ENCODE results near the gene GLIS2.

Gene GLIS2

DNA sequence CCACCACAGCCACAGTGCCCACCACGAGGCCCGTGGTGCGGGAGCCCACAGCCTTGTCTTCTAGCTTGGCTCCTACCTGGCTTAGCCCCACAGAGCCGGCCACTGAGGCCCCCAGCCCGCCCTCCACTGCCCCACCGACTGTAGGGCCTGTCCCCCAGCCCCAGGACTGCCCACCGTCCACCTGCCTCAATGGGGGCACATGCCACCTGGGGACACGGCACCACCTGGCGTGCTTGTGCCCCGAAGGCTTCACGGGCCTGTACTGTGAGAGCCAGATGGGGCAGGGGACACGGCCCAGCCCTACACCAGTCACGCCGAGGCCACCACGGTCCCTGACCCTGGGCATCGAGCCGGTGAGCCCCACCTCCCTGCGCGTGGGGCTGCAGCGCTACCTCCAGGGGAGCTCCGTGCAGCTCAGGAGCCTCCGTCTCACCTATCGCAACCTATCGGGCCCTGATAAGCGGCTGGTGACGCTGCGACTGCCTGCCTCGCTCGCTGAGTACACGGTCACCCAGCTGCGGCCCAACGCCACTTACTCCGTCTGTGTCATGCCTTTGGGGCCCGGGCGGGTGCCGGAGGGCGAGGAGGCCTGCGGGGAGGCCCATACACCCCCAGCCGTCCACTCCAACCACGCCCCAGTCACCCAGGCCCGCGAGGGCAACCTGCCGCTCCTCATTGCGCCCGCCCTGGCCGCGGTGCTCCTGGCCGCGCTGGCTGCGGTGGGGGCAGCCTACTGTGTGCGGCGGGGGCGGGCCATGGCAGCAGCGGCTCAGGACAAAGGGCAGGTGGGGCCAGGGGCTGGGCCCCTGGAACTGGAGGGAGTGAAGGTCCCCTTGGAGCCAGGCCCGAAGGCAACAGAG is 66.3 kb downstream of the GLIS2 start:
- TF ChIP-seq, protein P1, sequence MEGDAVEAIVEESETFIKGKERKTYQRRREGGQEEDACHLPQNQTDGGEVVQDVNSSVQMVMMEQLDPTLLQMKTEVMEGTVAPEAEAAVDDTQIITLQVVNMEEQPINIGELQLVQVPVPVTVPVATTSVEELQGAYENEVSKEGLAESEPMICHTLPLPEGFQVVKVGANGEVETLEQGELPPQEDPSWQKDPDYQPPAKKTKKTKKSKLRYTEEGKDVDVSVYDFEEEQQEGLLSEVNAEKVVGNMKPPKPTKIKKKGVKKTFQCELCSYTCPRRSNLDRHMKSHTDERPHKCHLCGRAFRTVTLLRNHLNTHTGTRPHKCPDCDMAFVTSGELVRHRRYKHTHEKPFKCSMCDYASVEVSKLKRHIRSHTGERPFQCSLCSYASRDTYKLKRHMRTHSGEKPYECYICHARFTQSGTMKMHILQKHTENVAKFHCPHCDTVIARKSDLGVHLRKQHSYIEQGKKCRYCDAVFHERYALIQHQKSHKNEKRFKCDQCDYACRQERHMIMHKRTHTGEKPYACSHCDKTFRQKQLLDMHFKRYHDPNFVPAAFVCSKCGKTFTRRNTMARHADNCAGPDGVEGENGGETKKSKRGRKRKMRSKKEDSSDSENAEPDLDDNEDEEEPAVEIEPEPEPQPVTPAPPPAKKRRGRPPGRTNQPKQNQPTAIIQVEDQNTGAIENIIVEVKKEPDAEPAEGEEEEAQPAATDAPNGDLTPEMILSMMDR (IDR thresholded peaks at IDR 0.05) = no peak
- Histone ChIP-seq H3K4me3 (ENCODE audit: low read depth in 1 of 2, low read length in 1 of 2) (no peak overlapping the region), H3K27me3 (no peaks in the 10 kb centered on the region), H3K9me3 (no peaks in the 10 kb centered on the region), H3K36me3 (peaks cover 96% of the 10 kb centered on the region), H3K27ac (no peak overlapping the region), H3K4me1 (ENCODE audit: control insufficient read depth in 1 of 2, insufficient read depth in 1 of 2, low read depth in 1 of 2, low read length in 1 of 2) (no peaks in the 10 kb centered on the region)

DNA sequence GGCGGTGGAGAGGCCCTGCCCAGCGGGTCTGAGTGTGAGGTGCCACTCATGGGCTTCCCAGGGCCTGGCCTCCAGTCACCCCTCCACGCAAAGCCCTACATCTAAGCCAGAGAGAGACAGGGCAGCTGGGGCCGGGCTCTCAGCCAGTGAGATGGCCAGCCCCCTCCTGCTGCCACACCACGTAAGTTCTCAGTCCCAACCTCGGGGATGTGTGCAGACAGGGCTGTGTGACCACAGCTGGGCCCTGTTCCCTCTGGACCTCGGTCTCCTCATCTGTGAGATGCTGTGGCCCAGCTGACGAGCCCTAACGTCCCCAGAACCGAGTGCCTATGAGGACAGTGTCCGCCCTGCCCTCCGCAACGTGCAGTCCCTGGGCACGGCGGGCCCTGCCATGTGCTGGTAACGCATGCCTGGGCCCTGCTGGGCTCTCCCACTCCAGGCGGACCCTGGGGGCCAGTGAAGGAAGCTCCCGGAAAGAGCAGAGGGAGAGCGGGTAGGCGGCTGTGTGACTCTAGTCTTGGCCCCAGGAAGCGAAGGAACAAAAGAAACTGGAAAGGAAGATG is 67.0 kb downstream of the GLIS2 start:
- Histone ChIP-seq H3K4me3 (ENCODE audit: low read depth in 1 of 2, low read length in 1 of 2) (no peak overlapping the region), H3K4me1 (ENCODE audit: control insufficient read depth in 1 of 2, insufficient read depth in 1 of 2, low read depth in 1 of 2, low read length in 1 of 2) (no peaks in the 10 kb centered on the region), H3K27me3 (no peaks in the 10 kb centered on the region), H3K9me3 (no peaks in the 10 kb centered on the region), H3K27ac (no peak overlapping the region), H3K36me3 (peaks cover 96% of the 10 kb centered on the region)
- TF ChIP-seq, protein P1 (IDR thresholded peaks at IDR 0.05) = no peak

DNA sequence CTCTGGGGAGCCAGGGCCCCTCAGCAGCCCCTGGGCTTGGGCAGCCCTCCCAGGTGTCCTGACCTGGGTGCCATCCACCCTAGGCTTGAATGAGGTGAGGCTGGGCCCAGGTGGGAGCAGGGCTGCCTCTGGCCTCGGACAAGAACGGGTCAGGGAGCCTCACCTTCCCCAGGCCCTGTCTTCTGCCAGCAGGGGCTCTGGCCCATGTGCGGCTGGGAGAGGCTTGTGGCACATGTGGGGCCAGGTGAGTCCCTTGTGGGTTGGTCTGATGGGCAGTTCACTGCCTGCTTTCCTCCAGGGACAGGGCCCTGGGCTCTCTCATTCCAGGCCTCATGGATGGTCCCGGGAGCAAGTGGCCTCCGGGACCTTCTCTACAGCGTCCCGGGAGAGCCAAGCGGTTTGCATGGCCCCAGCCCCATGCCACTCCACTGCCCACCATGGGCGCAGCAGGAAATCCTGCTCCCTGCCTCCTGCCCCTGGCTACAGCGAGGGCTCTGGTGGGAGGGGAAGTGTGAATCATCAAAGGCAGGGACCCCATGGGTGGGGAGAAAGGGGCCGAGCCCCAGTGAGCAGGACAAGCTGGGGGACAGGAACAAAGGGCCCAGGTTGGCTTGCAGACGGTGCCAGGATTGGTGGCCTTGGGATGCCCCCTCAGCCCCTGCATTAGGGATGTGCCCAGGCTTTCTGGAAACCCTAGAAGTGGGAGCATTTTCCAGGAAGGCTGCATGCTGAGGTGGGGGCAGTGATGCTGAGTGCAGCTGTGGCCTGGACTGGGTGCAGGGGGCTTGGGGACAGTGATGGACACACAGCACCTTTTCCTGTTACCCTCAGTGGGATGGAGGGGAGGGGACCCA is 68.0 kb downstream of the GLIS2 start:
- H3K9me3 ChIP-seq = no peaks in the 10 kb centered on the region
- H3K4me3 ChIP-seq (ENCODE audit: low read depth in 1 of 2, low read length in 1 of 2) = no peak overlapping the region
- no peaks in the 10 kb centered on the region for H3K4me1 ChIP-seq (ENCODE audit: control insufficient read depth in 1 of 2, insufficient read depth in 1 of 2, low read depth in 1 of 2, low read length in 1 of 2)
- H3K27me3 ChIP-seq = no peaks in the 10 kb centered on the region
- TF ChIP-seq, protein P1 (IDR thresholded peaks at IDR 0.05) = no peak
- H3K27ac ChIP-seq = no peak overlapping the region
- H3K36me3 ChIP-seq = peaks cover 96% of the 10 kb centered on the region

DNA sequence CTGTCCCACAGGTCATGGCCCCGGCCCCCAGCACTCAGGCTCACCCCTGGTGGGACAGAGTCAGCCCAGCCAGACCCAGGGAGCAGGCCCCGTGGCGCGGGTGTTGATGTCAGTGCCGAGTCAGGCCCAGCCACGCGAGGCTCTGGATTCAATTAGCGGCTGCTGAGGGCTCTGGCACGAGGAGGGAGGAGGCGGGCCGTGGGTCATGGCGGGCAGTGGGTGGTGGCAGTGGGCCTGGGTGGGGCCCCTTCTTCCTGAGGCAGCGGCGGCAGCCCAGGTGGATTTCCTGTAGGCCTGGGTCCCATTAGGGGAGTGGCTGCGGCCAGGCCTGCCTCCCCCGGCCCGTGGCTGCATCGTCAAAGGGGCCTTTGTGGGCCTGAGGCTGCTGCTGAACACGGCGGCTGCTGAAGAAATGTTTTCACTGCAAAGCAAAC is 68.7 kb downstream of the GLIS2 start:
- Histone ChIP-seq H3K4me3 (ENCODE audit: low read depth in 1 of 2, low read length in 1 of 2) (no peak overlapping the region), H3K4me1 (ENCODE audit: control insufficient read depth in 1 of 2, insufficient read depth in 1 of 2, low read depth in 1 of 2, low read length in 1 of 2) (no peaks in the 10 kb centered on the region), H3K36me3 (peaks cover 96% of the 10 kb centered on the region), H3K27me3 (no peaks in the 10 kb centered on the region), H3K9me3 (no peaks in the 10 kb centered on the region), H3K27ac (no peak overlapping the region)
- TF ChIP-seq, protein P1 (IDR thresholded peaks at IDR 0.05) = no peak

DNA sequence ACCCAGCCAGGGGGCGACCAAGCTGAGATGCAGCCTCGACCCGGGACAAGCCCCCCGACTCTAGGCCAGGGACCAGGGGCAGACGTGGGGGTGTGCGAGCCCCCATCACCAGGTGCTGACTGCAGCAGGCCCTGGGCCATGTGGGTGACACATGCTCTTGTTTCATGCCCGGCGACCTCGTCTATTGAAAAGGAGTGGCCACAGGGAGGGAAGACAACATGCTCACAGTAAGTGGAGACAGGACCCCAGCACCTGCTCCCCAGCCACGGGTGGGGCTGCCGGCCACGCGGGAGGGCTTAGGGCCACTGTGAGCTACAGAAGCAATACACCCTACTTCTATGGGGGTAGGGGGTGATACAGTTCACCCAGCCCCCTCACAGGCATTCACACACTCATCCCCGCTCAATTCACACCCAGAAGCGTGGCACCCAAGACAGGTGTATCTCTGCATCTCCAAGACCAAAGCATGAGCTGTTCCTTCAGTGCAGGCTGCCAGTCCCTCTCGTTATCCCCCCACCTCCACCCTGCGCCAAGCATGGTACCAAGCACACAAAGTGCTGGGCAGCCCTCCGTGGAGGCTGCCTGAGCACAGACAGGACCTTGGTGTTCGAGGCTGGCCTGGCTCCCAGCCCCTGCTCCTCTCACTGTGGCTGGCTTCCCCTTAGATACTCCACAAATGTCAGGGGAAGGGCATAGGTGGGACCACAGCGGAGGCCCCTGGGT is 69.4 kb downstream of the GLIS2 start:
- Histone ChIP-seq H3K27me3 (no peaks in the 10 kb centered on the region), H3K4me1 (ENCODE audit: control insufficient read depth in 1 of 2, insufficient read depth in 1 of 2, low read depth in 1 of 2, low read length in 1 of 2) (no peaks in the 10 kb centered on the region), H3K27ac (no peak overlapping the region), H3K4me3 (ENCODE audit: low read depth in 1 of 2, low read length in 1 of 2) (no peak overlapping the region), H3K36me3 (peaks cover 100% of the 10 kb centered on the region), H3K9me3 (no peaks in the 10 kb centered on the region)
- TF ChIP-seq, protein P1 (IDR thresholded peaks at IDR 0.05) = no peak

Measured in neutrophil (primary cell).